Vagina (tissue), 2 donors: ENCODE data around the gene MAML2. TPM values are rescaled to one million over a fixed set of nuclear protein-coding genes. Genes with fewer than 3 reads are reported as not detected.
"Not testable (repeated sequence)": the region's sequence is repeated elsewhere in the genome, so short reads cannot be mapped to it uniquely, and the experiment has no call there.

Experiments
- DNase-seq, 2 donors: peaks; one replicate each; pipeline ENCODE4 v3.0.0-alpha.2; 2017; ENCODE audit errors: extremely low spot score in 2 of 2
- H3K27ac ChIP-seq: fragments of 200-600 bp; sonication (generic); one replicate; pipeline ENCODE4 v1.5.1; 2019
- H3K27me3 ChIP-seq: fragments of 200-600 bp; sonication (generic); one replicate; pipeline ENCODE4 v1.5.1; 2019
- H3K36me3 ChIP-seq, 2 donors: fragments of 200-600 bp; sonication (generic); one replicate each; pipeline ENCODE4 v1.5.1; 2017 to 2019
- H3K4me1 ChIP-seq: fragments of 200-600 bp; sonication (generic); one replicate; pipeline ENCODE4 v1.5.1; 2019
- H3K4me3 ChIP-seq, 2 donors: fragments of 200-600 bp; sonication (generic); 1 replicate in 1 of 2; 2 replicates in 1 of 2; pipeline ENCODE4 v1.5.1; 2016 to 2019
- H3K9me3 ChIP-seq: fragments of 200-600 bp; sonication (generic); one replicate; pipeline ENCODE4 v1.5.1; 2019
- CTCF ChIP-seq, 3 experiments: fragments of 450-650 bp in 2 of 3; fragments of 200-600 bp in 1 of 3; sonication (generic) in 1 of 3; IDR thresholded peaks; one replicate each; pipeline ENCODE4 v1.5.1; 2017 to 2019; ENCODE audit warnings: antibody characterized with exemption in 3 of 3, mild to moderate bottlenecking in 2 of 3, moderate library complexity in 2 of 3
- POLR2A ChIP-seq, 2 donors: fragments of 450-650 bp; IDR thresholded peaks; one replicate each; pipeline ENCODE4 v1.6.1; 2017; ENCODE audit warnings: antibody characterized with exemption in 2 of 2, mild to moderate bottlenecking in 2 of 2, moderate library complexity in 2 of 2
- POLR2AphosphoS5 ChIP-seq, 2 donors: sonication (generic); formaldehyde crosslinking; IDR thresholded peaks; one replicate each; pipeline ENCODE4 v1.9.0; 2017; ENCODE audit warnings: antibody characterized with exemption in 2 of 2, mild to moderate bottlenecking in 2 of 2, low read depth in 1 of 2; ENCODE audit not compliant: insufficient read depth in 1 of 2
- intact Hi-C: fragments of 100-400 bp; cut with DNase I; formaldehyde crosslinking; loops from one replicate; pipeline ENCODE4 v1.15.1; 2023
- total RNA-seq: library from RNA; depleted of rRNA; stranded (reverse); fragments of >200 nt; gene quantifications from one replicate; pipeline ENCODE4 v1.2.3, GENCODE V29; 2016

The MAML2 gene
- total RNA-seq, 1 donor from 2014 or later, result 36.3 TPM

- DNase-seq, result no peak
- TF ChIP-seq POLR2A (IDR thresholded peaks at IDR 0.05) (no peak), CTCF (IDR thresholded peaks at IDR 0.05) (no peak), POLR2AphosphoS5 (IDR thresholded peaks at IDR 0.05; ENCODE audit: insufficient read depth in 1 of 2, low read depth in 1 of 2) (no peak)
- peaks cover 31% of the 10 kb centered on the region for H3K4me1 ChIP-seq
- no peaks in the 10 kb centered on the region for H3K36me3 ChIP-seq
- H3K27ac ChIP-seq, result no peak overlapping the region
- intact Hi-C loops, result no loop called here
- H3K4me3 ChIP-seq, result no peak overlapping the region
- H3K27me3 ChIP-seq, result no peaks in the 10 kb centered on the region
- no peaks in the 10 kb centered on the region for H3K9me3 ChIP-seq
Observed at GRCh38 chr11:96290631-96291030, 52.4 kb downstream of the MAML2 start.

- Histone ChIP-seq H3K27ac (no peak overlapping the region), H3K27me3 (no peaks in the 10 kb centered on the region), H3K36me3 (no peaks in the 10 kb centered on the region), H3K4me3 (no peak overlapping the region), H3K4me1 (peaks cover 27% of the 10 kb centered on the region), H3K9me3 (no peaks in the 10 kb centered on the region)
- TF ChIP-seq POLR2AphosphoS5 (IDR thresholded peaks at IDR 0.05; ENCODE audit: insufficient read depth in 1 of 2, low read depth in 1 of 2) (no peak), CTCF (IDR thresholded peaks at IDR 0.05) (no peak), POLR2A (IDR thresholded peaks at IDR 0.05) (no peak)
- no peak for DNase-seq
- intact Hi-C loops, result no loop called here
Observed at GRCh38 chr11:96290031-96290430, 53.0 kb downstream of the MAML2 start.

- H3K4me3 ChIP-seq, result no peak overlapping the region
- H3K4me1 ChIP-seq, result peaks cover 20% of the 10 kb centered on the region
- no peak overlapping the region for H3K27ac ChIP-seq
- H3K36me3 ChIP-seq, result no peaks in the 10 kb centered on the region
- H3K9me3 ChIP-seq, result no peaks in the 10 kb centered on the region
- no peak for TF ChIP-seq POLR2AphosphoS5 (IDR thresholded peaks at IDR 0.05; ENCODE audit: insufficient read depth in 1 of 2, low read depth in 1 of 2)
- no peak for TF ChIP-seq POLR2A (IDR thresholded peaks at IDR 0.05)
- TF ChIP-seq CTCF (IDR thresholded peaks at IDR 0.05), result no peak
- intact Hi-C loops, result no loop called here
- no peak for DNase-seq
- H3K27me3 ChIP-seq, result no peaks in the 10 kb centered on the region
Observed at GRCh38 chr11:96288915-96289314, 54.1 kb downstream of the MAML2 start.

DNA sequence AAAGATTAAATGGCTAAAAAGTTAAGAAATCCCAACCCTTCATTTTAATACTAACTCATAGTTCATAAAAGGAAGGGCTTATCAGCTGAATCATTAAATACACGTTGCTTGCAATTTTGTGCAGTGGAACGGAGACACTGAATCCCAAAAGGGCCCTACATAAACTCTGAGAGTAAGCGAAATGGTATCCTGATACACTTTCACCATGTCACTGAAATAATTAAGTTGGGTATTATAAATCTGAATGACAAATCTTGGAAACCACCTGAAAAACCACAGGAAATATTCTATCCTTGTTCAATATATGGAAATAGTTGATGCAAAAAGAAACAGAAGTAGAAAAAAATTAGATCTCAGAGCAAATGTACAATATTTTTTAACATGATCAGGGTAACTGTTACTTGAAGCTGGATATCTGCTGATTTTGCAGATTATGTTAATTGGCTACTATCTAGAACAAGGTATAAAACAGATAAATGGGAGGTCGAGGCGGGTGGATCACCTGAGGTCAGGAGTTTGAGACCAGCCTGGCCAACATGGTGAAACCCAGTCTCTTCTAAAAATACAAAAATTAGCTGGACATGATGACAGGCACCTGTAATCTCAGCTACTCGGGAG lies 55.1 kb downstream of the MAML2 start:
- Histone ChIP-seq H3K27me3 (no peaks in the 10 kb centered on the region), H3K9me3 (no peaks in the 10 kb centered on the region), H3K4me1 (peaks cover 12% of the 10 kb centered on the region), H3K36me3 (no peaks in the 10 kb centered on the region), H3K4me3 (no peak overlapping the region), H3K27ac (no peak overlapping the region)
- intact Hi-C loops, result no loop called here
- DNase-seq, result no peak
- TF ChIP-seq POLR2AphosphoS5 (IDR thresholded peaks at IDR 0.05; ENCODE audit: insufficient read depth in 1 of 2, low read depth in 1 of 2) (no peak), CTCF (IDR thresholded peaks at IDR 0.05) (no peak), POLR2A (IDR thresholded peaks at IDR 0.05) (no peak)

GRCh38 chr11:96285985-96286384 lies 57.0 kb downstream of the MAML2 start:
- H3K36me3 ChIP-seq, H3K9me3 ChIP-seq, H3K27ac ChIP-seq, H3K4me3 ChIP-seq, H3K27me3 ChIP-seq, DNase-seq, intact Hi-C loops: not testable (repeated sequence)
- peaks cover 18% of the 10 kb centered on the region for H3K4me1 ChIP-seq
